ENCODE measurements around the gene MRPS23.

MRPS23 gene

DNA sequence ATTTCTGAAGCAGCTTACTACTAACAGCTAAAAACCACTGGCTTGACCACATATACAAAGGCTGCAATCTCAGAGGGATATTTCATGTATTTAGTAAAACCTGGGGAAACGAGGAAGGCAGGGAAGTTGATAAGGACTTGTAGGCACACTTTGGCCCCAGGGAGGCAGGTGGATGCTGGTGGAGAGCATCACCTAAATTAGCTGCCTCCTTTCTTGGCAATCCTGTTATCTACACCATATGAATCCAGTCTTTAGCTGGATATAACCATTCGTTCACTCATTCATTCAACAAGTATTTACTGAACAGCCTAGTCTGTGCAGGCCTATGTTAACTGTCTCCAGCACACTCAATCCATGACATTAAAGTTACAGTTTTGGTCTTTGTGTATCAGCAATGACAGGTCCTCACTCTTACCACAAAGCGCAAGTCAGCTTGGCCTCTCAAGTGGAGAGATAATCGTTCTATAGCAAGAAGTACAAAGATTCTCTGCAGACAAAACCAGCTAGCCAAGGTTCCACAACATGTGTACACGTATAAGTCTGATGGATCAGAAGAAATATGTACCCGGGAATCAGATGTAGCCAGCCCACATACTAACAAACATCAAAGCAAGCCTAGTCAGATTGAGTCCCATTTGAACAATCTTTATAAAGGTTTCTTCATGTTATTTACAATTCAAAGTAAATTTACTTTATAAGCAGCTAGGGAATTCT is 10.8 kb downstream of the MRPS23 start:
- peak overlapping the region; percentile 67 for H3K27ac ChIP-seq
- TF ChIP-seq, protein P1, sequence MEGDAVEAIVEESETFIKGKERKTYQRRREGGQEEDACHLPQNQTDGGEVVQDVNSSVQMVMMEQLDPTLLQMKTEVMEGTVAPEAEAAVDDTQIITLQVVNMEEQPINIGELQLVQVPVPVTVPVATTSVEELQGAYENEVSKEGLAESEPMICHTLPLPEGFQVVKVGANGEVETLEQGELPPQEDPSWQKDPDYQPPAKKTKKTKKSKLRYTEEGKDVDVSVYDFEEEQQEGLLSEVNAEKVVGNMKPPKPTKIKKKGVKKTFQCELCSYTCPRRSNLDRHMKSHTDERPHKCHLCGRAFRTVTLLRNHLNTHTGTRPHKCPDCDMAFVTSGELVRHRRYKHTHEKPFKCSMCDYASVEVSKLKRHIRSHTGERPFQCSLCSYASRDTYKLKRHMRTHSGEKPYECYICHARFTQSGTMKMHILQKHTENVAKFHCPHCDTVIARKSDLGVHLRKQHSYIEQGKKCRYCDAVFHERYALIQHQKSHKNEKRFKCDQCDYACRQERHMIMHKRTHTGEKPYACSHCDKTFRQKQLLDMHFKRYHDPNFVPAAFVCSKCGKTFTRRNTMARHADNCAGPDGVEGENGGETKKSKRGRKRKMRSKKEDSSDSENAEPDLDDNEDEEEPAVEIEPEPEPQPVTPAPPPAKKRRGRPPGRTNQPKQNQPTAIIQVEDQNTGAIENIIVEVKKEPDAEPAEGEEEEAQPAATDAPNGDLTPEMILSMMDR (conservative IDR thresholded peaks at IDR 0.05): no peak

- TF ChIP-seq, protein P1 (conservative IDR thresholded peaks at IDR 0.05): no peak
- peak overlapping the region; percentile 67 for H3K27ac ChIP-seq
Measured at GRCh38 chr17:57838453-57838852, 11.4 kb downstream of the MRPS23 start.

GRCh38 chr17:57835333-57835900 is 14.4 kb downstream of the MRPS23 start:
- TF ChIP-seq, protein P1 (conservative IDR thresholded peaks at IDR 0.05): no peak
- H3K27ac ChIP-seq: no peak overlapping the region

GRCh38 chr17:57834146-57834741 is 15.6 kb downstream of the MRPS23 start:
- H3K27ac ChIP-seq: peak overlapping the region; percentile 42

DNA sequence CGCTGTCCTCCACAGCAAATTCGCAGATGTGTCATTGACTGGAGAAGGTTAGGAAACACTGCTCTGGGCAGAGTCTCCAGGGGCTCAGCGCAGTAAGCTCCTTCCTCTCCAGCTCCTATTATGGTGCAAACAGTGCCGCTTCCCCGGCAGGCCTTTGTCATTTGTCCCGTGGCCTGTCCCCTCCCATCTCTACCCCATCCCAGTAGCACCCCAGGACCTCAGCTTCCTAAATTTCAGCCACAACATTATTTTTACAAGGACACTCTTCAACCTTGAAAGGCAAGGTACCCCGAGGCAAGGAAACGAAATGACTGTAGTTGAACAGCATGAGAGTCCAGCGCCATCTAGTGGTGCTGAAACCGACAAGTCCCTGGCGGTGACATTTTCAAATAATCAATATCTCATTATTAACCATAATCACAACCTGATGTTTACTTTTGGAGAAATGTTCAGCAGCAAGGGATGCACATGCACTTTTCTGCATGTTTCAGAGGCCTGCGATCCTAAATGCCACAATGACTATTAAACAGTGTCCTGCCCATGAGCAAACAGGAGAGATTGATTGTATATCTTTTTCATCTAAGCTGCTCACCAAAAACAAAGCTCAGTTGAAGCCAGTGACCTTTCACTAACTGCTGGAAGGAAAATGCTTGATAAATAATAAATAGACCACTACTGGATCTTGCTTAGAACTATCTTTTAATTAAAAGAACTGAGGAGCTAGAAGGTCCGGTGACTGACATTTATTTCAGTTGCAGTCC is 16.5 kb downstream of the MRPS23 start:
- TF ChIP-seq, protein P1 (conservative IDR thresholded peaks at IDR 0.05): peak; percentile 93
- H3K27ac ChIP-seq: peak overlapping the region; percentile 42

More at GRCh38 chr17:57834146-57834741, 15.6 kb downstream of the MRPS23 start:
- TF ChIP-seq, protein P1 (conservative IDR thresholded peaks at IDR 0.05): no peak

DNA sequence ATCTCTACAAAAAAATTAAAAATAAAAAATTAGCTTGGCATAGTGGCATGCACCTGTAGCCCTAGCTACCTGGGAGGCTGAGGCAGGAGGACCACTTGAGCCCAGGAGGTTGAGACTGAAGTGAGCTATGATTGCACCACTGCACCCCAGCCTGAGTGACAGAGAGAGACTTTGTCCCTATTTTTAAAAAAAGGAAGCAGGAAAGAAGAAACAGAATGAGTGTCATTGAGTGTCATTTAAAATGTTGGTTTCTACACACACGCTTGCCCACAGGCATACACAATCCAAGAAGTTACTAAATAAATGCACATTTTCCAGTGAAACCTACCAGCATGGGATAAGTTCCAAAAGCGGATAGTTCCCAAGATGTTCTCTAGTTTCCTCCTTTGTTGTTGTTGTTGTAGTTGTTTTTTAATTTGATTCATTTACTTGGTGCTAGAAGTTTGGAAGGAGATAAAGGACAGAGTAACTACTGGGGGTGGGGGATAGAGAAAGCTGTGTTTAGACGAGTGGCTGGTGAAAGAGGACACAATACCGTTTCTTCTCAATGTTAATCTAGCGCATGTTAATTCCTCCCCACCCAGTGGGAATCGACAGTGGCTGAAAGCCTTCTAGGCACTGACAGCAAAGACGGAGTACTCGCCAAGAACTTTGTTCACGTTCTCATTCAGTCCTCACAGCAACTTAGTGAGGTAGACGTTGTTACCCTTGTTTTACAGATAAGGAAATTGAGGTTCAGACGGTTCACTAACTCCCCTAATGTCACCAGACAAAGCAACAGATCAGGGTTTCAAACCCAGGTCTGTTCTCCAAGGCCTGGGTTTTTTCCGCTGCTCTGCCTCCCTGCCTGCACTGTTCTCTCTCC is 17.3 kb downstream of the MRPS23 start:
- TF ChIP-seq, protein P1 (conservative IDR thresholded peaks at IDR 0.05): no peak
- H3K27ac ChIP-seq: peak overlapping the region; percentile 42

All from VCaP (cell line).